Activated T-helper 1 cell treated with anti-CD3 and anti-CD28 coated beads, Interleukin-12 subunit alpha, Interleukin-12 subunit beta, Interleukin-2, Interleukin-4 antibody, amounts not matched to agents 30 ng/mL and 10 ng/mL and 1 ng/mL, durations not matched to agents 14 hours and 24 hours and 36 hours (primary cell): ENCODE measurements around the gene HTR3B. TPM values are rescaled to one million over a fixed set of nuclear protein-coding genes. Genes with fewer than 3 reads are reported as not detected.
"Not testable (repeated sequence)": the region's sequence is repeated elsewhere in the genome, so short reads cannot be mapped to it uniquely, and the experiment has no call there.

Experiments used
- DNase-seq: peaks from one replicate; pipeline ENCODE4 v3.0.0; 2021; ENCODE audit warnings: low spot score
- H3K27ac Mint-ChIP-seq: one replicate; pipeline ENCODE4 v1.8.0; 2021; ENCODE audit warnings: mild to moderate bottlenecking, mixed read lengths
- H3K27me3 Mint-ChIP-seq: one replicate; pipeline ENCODE4 v1.8.0; 2022; ENCODE audit warnings: mild to moderate bottlenecking, moderate library complexity, mixed read lengths; ENCODE audit not compliant: insufficient read depth
- H3K36me3 Mint-ChIP-seq: one replicate; pipeline ENCODE4 v1.8.0; 2021; ENCODE audit warnings: low read depth, mixed read lengths
- H3K4me1 Mint-ChIP-seq: one replicate; pipeline ENCODE4 v1.8.0; 2021; ENCODE audit warnings: low read depth, mixed read lengths
- H3K4me3 Mint-ChIP-seq: one replicate; pipeline ENCODE4 v1.8.0; 2021; ENCODE audit warnings: mild to moderate bottlenecking, moderate library complexity, mixed read lengths
- H3K9me3 Mint-ChIP-seq: one replicate; pipeline ENCODE4 v1.8.0; 2021; ENCODE audit warnings: mixed read lengths
- intact Hi-C: fragments of 100-400 bp; cut with micrococcal nuclease; formaldehyde crosslinking; loops from one replicate; pipeline ENCODE4 v1.15.1; 2024
- total RNA-seq: library from RNA; stranded (reverse); gene quantifications from 2 replicates; pipeline ENCODE4 v1.2.3, GENCODE V29; 2022

Gene HTR3B
- total RNA-seq, 1 donor from 2014 or later = not detected

GRCh38 chr11:113875234-113876073, 29.1 kb upstream of the HTR3B start, which contains the start of gene USP28:
Gene USP28 (minus strand): TSS chr11:113875572. CDS start chr11:113875501, 71 bp downstream.
- H3K4me3 Mint-ChIP-seq = peak within 1 kb of the TSS; percentile 98
- intact Hi-C loops = loop anchor here (1.0 to 10.0 kb wide), 7 partner anchors 69 to 1941 kb away; partner anchors contain the start of genes C11orf71, DIXDC1, RBM7 and REXO2
- H3K27me3 Mint-ChIP-seq = no peaks in the 10 kb centered on the region
- peaks cover 64% of the 10 kb centered on the region for H3K4me1 Mint-ChIP-seq
- peaks cover 19% of the 10 kb centered on the region for H3K36me3 Mint-ChIP-seq
- H3K27ac Mint-ChIP-seq = peak within 1 kb of the TSS; percentile 99
- peak; percentile 81 for DNase-seq
- H3K9me3 Mint-ChIP-seq = no peaks in the 10 kb centered on the region

GRCh38 chr11:113876074-113876797, 28.4 kb upstream of the HTR3B start:
- Mint-ChIP-seq H3K27ac (peak overlapping the region; percentile 99), H3K9me3 (no peaks in the 10 kb centered on the region), H3K4me1 (peaks cover 56% of the 10 kb centered on the region), H3K4me3 (peak overlapping the region; percentile 98), H3K36me3 (peaks cover 14% of the 10 kb centered on the region), H3K27me3 (no peaks in the 10 kb centered on the region)
- DNase-seq = no peak
- intact Hi-C loops = loop anchor here (1.0 to 10.0 kb wide), 4 partner anchors 309 to 1941 kb away; partner anchors contain the start of genes C11orf71, DIXDC1, RBM7 and REXO2

- intact Hi-C loops = loop anchor here (1.0 to 10.0 kb wide), 4 partner anchors 308 to 1942 kb away; partner anchors contain the start of genes C11orf71, DIXDC1, RBM7 and REXO2
- no peak for DNase-seq
- H3K27me3 Mint-ChIP-seq = peaks cover 2% of the 10 kb centered on the region
- H3K4me1 Mint-ChIP-seq = peaks cover 48% of the 10 kb centered on the region
- peak overlapping the region; percentile 98 for H3K4me3 Mint-ChIP-seq
- H3K36me3 Mint-ChIP-seq = peaks cover 11% of the 10 kb centered on the region
- no peaks in the 10 kb centered on the region for H3K9me3 Mint-ChIP-seq
- H3K27ac Mint-ChIP-seq = peak overlapping the region; percentile 34
Observed at GRCh38 chr11:113876798-113877669, 27.6 kb upstream of the HTR3B start.

GRCh38 chr11:113877670-113878055, 26.9 kb upstream of the HTR3B start:
- no peak for DNase-seq
- Mint-ChIP-seq H3K36me3 (peaks cover 7% of the 10 kb centered on the region), H3K27ac (peak overlapping the region; percentile 47), H3K4me1 (peaks cover 42% of the 10 kb centered on the region), H3K27me3 (peaks cover 4% of the 10 kb centered on the region), H3K4me3 (peak overlapping the region; percentile 26), H3K9me3 (no peaks in the 10 kb centered on the region)
- intact Hi-C loops = loop anchor here (2.0 to 10.0 kb wide), 3 partner anchors 307 to 1943 kb away; partner anchors contain the start of genes DIXDC1 and REXO2

- not testable (repeated sequence) for H3K4me3 Mint-ChIP-seq, H3K27ac Mint-ChIP-seq, H3K27me3 Mint-ChIP-seq, H3K36me3 Mint-ChIP-seq, DNase-seq, H3K9me3 Mint-ChIP-seq
- peaks cover 27% of the 10 kb centered on the region for H3K4me1 Mint-ChIP-seq
- intact Hi-C loops = loop anchor here (10.0 kb wide), 2 partner anchors 305 to 1945 kb away; partner anchors contain the start of gene DIXDC1
Observed at GRCh38 chr11:113879446-113879845, 25.1 kb upstream of the HTR3B start.

- Mint-ChIP-seq H3K36me3 (no peaks in the 10 kb centered on the region), H3K4me3 (no peak overlapping the region), H3K9me3 (no peaks in the 10 kb centered on the region), H3K27me3 (peaks cover 7% of the 10 kb centered on the region), H3K27ac (no peak overlapping the region), H3K4me1 (peaks cover 19% of the 10 kb centered on the region)
- no peak for DNase-seq
- intact Hi-C loops = no loop called here
Observed at GRCh38 chr11:113880971-113881370, 23.6 kb upstream of the HTR3B start.

GRCh38 chr11:113881856-113882255, 22.7 kb upstream of the HTR3B start:
- peaks cover 7% of the 10 kb centered on the region for H3K27me3 Mint-ChIP-seq
- H3K27ac Mint-ChIP-seq = no peak overlapping the region
- peaks cover 10% of the 10 kb centered on the region for H3K4me1 Mint-ChIP-seq
- no peak for DNase-seq
- H3K36me3 Mint-ChIP-seq = no peaks in the 10 kb centered on the region
- intact Hi-C loops = no loop called here
- no peak overlapping the region for H3K4me3 Mint-ChIP-seq
- H3K9me3 Mint-ChIP-seq = no peaks in the 10 kb centered on the region

- no peaks in the 10 kb centered on the region for H3K9me3 Mint-ChIP-seq
- peaks cover 7% of the 10 kb centered on the region for H3K27me3 Mint-ChIP-seq
- H3K4me1 Mint-ChIP-seq = no peaks in the 10 kb centered on the region
- no peak for DNase-seq
- H3K36me3 Mint-ChIP-seq = no peaks in the 10 kb centered on the region
- no peak overlapping the region for H3K27ac Mint-ChIP-seq
- intact Hi-C loops = no loop called here
- H3K4me3 Mint-ChIP-seq = no peak overlapping the region
Observed at GRCh38 chr11:113884361-113884836, 20.2 kb upstream of the HTR3B start.

GRCh38 chr11:113885897-113886296, 18.7 kb upstream of the HTR3B start:
- H3K36me3 Mint-ChIP-seq = no peaks in the 10 kb centered on the region
- DNase-seq = no peak
- H3K27ac Mint-ChIP-seq = no peak overlapping the region
- intact Hi-C loops = no loop called here
- no peaks in the 10 kb centered on the region for H3K9me3 Mint-ChIP-seq
- H3K27me3 Mint-ChIP-seq = peaks cover 7% of the 10 kb centered on the region
- no peak overlapping the region for H3K4me3 Mint-ChIP-seq
- no peaks in the 10 kb centered on the region for H3K4me1 Mint-ChIP-seq

GRCh38 chr11:113888848-113889247, 15.7 kb upstream of the HTR3B start:
- intact Hi-C loops = no loop called here
- H3K36me3 Mint-ChIP-seq = no peaks in the 10 kb centered on the region
- H3K4me3 Mint-ChIP-seq = no peak overlapping the region
- H3K27ac Mint-ChIP-seq = no peak overlapping the region
- no peaks in the 10 kb centered on the region for H3K4me1 Mint-ChIP-seq
- no peak for DNase-seq
- H3K27me3 Mint-ChIP-seq = no peaks in the 10 kb centered on the region
- H3K9me3 Mint-ChIP-seq = no peaks in the 10 kb centered on the region

GRCh38 chr11:113894421-113894996, 10.1 kb upstream of the HTR3B start:
- peaks cover 5% of the 10 kb centered on the region for H3K27me3 Mint-ChIP-seq
- H3K4me3 Mint-ChIP-seq = no peak overlapping the region
- no peaks in the 10 kb centered on the region for H3K36me3 Mint-ChIP-seq
- peaks cover 4% of the 10 kb centered on the region for H3K4me1 Mint-ChIP-seq
- H3K27ac Mint-ChIP-seq = no peak overlapping the region
- intact Hi-C loops = loop anchor here (10.0 kb wide), 1 partner anchor 160 kb away; the partner anchor contains the start of gene ZBTB16
- no peak for DNase-seq
- no peaks in the 10 kb centered on the region for H3K9me3 Mint-ChIP-seq
